ENCODE measurements around the gene DNAJC1.
A peak's percentile ranks its signal among the peaks of the same experiment; 100 is the strongest.
"Not testable (repeated sequence)": the region's sequence is repeated elsewhere in the genome, so short reads cannot be mapped to it uniquely, and the experiment has no call there.

The DNAJC1 gene

DNA sequence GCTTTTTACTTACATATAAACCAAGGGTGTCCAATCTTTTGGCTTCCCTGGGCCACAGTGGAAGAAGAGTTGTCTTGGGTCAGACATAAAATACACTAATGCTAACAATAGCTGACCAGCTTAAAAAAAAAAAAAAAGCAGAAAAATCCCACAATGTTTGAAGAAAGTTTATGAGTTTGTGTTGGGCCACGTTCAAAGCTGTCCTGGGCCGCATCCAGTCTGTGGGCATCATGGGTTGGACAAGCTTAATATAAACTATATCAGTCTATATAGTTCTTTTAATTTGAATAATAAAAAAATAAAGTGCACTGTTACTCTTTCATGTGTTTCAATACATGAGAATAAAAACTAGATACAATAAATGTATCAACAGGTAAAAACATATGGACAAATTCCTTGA, 179.9 kb downstream of the DNAJC1 start:
- no peak for DNase-seq

DNA sequence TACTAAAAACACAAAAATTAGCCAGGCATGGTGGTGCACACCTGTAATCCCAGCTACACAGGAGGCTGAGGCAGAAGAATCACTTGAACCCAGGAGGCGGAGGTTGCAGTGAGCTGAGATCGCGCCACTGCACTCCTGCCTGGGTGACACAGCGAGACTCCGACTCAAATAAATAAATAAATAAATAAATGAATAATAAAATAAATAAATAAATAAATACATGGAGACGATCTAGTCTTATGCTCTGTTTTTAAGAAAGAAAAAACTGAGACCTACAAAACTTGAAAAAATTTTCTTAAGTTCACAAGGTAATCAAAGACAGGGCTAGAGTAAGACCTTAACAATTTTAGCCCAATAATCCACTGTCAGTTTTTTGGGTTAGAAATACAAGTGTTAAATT, 181.3 kb downstream of the DNAJC1 start:
- DNase-seq: not testable (repeated sequence)

DNA sequence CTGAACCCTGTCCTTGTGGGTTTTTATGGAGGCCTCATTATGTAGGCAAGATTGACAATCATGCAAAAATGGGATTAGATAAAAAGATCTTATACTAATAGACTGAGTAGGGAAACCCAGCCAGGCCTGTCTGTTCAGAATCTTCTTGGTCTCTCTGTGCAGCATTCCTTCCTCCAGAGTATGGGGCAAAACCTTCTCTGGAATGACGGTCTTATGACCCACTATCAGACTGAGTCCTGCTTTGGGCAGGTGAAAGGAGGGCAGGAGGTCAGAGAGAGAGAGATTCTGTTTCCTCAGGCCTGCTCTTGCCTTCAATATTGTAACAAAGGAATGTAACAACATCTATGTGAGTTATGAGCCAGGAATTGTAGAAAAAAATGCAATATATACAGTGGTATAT, 182.6 kb downstream of the DNAJC1 start:
- DNase-seq: no peak

DNA sequence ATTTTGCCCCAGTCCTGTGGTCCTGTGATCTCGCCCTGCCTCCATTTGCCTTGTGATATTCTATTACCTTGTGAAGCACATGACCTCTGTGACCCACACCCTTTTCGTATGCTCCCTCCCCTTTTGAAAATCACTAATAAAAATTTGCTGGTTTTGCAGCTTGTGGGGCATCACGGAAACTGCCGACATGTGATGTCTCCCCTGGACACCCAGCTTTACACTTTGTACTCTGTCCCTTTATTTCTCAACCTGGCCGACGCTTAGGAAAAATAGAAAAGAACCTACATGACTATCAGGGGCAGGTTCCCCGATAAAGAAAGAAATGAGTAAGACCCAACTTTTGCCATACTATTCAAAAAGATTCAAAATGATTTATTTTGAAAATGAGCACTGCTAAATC, 185.1 kb downstream of the DNAJC1 start:
- not testable (repeated sequence) for DNase-seq

GRCh38 chr10:21814866-21815265, 188.7 kb downstream of the DNAJC1 start:
- no peak for DNase-seq

- no peak for DNase-seq
Measured at GRCh38 chr10:21813946-21814345, 189.6 kb downstream of the DNAJC1 start.

DNA sequence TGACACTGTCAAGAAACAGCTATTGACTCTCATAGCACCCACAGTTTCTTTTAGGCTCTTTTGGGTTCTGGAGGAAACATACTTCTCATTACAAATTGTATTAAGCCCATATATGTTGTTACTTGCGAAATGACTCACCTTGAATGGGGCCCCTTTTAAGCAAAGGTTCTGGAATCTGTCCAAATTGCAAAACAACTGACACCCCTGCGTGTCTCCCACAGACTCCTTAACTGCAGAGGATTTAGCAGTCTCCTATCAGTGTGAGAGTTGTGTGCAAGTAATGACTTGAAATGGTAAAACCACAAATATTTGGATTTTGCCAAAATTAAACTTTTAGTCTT, 192.3 kb downstream of the DNAJC1 start:
- no peak for DNase-seq

DNA sequence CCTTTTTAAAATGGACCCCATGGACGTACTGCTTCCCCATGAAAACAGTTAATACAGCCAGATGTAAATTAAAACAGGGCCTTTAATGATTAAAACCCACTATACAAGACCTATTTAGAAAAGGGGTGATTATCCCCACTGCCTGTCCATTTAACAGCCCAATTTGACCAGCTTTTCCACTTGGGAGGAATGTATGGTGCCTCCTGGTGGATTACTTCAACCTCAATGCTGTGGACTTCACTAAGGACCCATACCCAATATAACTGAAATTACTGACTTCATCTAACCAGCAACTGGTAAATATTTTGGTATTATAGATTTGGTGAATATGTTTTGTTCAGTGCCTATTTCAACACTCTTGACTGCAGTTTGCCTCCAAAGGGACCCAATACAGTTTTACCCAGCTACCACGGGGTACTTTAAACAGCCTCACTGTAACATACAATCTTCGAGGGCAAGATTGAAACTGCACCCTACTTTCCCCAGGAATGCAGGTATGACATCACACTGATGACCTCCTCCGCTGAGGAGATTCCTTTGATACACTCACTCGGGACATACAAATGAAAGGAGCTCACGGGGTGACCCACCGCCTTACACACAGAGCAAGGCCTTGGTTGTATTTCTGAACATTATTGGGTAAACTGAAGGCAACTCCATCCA, 192.8 kb downstream of the DNAJC1 start:
- no peak for DNase-seq

DNA sequence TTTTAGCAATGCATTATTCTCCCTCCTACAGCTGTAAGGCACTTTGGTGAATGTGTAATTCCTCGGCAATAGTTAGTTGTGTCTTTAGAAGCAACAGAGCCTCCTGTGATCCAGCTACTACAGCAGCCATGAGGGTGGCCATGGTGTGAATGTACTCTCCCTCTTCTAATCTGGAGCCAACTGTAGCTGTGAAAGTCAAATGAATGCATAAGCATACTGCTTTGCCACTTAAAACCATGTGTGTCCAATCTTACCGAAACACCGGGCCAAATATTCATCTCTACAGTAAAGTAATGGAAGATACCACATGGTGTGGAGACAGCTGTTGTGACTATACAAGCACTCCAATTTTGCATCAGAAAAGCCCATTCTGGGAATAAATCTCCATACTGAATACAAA, 195.0 kb downstream of the DNAJC1 start:
- DNase-seq: no peak

- peak; percentile 85 to 86 for DNase-seq
Measured at GRCh38 chr10:21807180-21807579, 196.3 kb downstream of the DNAJC1 start.

DNA sequence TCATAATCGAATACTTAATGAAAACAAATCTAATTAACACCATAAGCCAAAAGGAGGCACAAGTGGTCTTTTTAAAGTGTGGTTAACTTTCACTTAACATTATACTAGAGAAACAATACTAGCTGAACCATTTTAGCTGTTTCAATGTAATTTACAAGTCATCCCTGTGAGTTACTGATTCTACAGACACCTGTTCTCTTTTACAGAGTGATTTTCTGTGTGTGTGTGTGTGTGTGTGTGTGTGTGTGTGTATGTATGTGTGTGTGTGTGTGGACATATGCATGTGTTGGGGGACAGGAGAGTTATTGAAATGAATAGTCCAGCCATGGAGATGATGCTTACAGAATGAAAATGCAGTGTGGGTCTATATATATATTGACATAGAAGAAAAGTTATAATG, 200.2 kb downstream of the DNAJC1 start:
- DNase-seq: no peak

GRCh38 chr10:21801609-21802008, 201.9 kb downstream of the DNAJC1 start:
- DNase-seq: no peak

DNA sequence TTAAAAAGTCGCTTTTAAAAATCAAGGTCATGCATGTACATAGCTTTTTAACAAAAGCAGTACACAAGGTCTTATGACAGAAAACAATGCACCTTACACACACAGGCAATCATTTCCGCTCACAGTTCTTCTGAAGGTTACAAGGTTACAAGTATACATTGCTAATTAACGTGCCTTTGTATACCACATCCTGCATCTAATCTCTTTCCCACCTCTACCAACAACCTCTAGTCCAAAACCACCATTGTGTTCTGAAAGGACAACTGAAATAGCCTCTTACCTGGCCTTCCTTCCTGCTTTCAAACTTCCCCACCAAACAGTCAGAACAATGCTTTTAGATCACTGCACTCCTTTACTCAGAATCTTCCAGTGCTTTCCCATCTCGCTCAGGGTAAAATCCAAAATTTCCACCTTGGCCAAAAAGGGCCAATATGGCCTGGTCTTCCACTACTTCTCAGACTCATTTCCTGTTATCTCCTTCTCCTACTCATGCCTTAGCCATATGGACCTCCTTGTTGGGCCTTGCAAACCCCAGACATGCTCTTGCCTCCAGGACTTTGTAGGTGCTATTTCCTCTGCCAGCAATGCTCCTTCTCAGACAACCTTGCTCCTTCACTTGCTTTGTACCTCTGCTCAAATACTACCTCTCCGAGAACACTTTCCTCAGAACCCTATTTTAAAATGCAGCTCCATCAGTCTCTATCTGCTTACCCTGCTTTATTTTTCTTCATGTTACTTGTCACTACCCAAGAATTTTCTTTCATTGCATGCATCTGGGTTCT, 205.4 kb downstream of the DNAJC1 start:
- DNase-seq: no peak

DNA sequence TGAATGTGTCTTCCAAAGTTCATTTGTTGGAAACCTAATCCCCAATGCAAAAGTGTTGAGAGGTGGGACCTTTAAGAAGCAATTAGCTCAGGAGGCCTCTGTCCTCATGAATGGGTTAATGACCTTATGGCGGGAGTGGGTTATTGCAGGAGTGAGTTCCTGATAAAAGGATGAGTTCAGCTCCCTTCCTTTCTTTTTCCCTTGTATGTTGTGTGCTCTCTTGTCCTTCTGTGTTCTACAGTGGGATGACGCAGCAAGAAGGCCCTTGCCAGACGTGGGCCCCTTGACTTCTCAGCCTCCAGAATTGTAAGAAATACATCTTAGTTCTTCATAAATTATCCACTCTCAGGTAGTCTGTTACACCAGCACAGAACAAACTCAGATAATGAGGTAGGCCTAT, 206.0 kb downstream of the DNAJC1 start:
- DNase-seq: no peak

- DNase-seq: no peak
Measured at GRCh38 chr10:21791276-21791675, 212.3 kb downstream of the DNAJC1 start.

- DNase-seq: no peak
Measured at GRCh38 chr10:21776883-21777282, 226.6 kb downstream of the DNAJC1 start.

GRCh38 chr10:21771219-21771618, 232.3 kb downstream of the DNAJC1 start:
- no peak for DNase-seq

DNA sequence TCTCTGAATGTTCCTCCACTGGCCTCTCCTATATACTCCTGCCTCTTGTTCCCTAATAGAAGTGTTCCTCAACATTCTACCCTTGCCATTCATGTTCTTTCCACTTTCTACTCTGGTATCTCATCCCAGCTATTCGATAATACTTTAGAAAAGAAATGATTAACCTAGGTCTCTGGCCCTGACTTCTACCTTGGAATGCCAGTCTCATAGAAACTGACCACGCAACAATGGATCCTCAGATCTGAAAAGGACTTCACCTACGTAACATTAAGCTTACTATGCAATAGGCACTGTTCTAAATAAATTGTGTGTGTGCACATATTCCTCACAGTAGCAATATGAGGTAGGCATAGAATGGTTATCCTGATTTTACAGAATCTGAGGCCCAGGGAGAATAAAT, 234.5 kb downstream of the DNAJC1 start:
- no peak for DNase-seq

- no peak for DNase-seq
Measured at GRCh38 chr10:21764466-21765189, 238.9 kb downstream of the DNAJC1 start.

DNA sequence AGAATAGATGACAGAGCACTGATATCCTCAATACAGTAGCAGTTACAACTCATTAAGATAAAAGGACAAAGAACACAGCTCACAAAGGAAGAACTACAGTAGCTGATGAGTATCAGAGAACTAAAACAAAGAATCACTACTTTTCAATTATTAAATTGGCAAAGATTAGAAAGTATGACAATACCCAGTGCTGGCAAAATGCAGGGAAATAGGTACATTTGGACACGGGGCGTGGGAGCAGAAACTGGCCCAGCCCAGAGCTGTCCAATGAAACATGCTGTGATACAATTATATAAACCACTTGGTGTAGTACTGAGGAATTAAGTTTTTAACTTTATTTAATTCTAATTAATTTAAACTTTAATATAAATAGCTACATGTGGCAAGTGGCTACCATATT, 243.2 kb downstream of the DNAJC1 start:
- no peak for DNase-seq

- no peak for DNase-seq
Measured at GRCh38 chr10:21759232-21759631, 244.3 kb downstream of the DNAJC1 start.

GRCh38 chr10:21758696-21759095, 244.8 kb downstream of the DNAJC1 start:
- DNase-seq: no peak

DNA sequence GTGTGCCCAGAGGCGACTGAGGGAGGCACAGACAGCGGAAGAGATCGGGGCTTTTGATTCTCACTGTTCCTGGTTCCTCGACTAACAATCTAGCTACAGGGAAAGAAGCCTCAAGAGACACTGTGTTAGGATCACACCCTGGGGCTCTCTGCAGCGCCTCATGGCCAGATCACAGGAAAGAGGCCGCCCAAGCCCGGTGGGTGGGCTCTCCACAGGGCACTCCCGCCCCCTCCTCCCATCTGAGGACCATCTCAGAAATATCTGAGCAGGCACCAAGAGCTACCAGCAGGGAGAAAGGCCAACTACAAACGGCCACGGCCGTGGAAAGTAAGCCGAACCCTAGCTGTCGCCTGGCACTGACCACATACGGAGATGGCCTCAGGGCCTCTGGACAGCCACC, 245.3 kb downstream of the DNAJC1 start:
- DNase-seq: no peak
